Measurements from ENCODE around the gene ATP4B.
"Not testable (repeated sequence)": the region's sequence is repeated elsewhere in the genome, so short reads cannot be mapped to it uniquely, and the experiment has no call there.

Gene ATP4B

DNA sequence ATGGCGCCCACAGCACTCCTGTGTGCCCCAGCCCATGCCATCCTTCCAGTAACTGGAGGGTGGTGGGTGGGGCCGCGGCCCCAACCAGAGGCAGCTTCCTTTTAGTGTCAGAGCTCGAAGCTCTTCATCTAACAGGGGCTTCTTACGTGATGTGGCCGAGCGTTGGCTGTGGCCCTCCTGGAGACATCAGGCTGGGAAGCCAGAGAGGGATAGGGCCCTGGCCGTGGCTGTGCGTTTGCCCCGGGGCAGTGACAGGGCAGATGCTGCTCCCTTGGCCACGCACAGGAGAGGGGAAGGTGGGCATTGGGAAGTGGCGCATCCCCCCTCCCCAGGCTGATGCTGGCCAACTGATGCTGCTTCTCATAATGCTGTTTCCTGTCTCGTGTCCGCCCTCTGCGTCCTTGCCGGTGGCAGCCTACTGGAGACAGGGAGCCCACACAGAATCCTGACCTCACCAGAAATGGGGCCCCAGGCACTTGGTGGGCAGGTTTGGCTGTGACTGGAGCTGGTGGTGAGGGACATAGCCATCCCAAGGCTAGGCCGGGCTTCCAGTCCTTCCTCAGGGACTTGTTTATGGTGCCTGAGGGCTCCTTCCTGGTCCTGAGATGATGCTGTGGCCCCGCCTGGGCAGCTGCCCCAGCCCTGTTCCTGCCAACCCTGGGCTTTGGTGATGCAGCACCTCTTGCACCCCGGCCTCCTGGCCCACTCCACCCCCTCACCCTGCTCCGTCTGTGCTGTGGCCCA, 34.3 kb downstream of the ATP4B start:
- no peak for DNase-seq

DNA sequence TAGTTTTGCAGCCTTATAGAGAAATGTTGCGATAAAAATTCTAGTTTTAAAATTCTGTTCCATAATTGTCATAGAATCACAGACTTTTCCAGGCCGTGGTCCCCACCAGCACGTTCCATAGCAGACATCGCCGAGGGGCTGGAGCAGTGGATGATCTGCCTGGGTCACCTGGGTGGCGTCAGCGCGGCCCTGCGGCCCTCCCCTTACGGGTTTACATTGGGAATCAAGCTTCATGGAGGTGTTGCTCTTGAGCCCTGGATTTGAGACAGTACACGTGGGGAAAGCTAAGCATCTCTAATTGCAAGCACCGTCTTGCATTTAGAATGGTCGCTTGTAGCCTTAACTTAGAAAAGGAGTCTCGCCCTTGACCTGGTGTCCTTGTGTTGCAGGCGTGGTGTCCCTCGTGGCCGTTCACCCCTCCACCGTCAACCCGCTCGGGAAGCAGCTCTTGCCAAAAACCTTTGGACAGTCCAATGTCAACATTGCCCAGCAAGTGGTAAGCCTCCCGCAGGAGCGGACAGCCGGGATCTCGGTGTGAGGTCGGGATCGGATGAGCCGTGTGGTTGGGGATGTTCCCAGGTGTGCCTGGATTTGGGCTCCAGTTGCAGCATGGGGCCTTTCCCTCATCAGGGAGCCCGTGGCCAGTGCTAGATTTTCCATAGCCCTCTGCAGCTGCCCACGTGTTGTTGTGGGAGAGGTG, 35.1 kb downstream of the ATP4B start:
- no peak for DNase-seq

DNA sequence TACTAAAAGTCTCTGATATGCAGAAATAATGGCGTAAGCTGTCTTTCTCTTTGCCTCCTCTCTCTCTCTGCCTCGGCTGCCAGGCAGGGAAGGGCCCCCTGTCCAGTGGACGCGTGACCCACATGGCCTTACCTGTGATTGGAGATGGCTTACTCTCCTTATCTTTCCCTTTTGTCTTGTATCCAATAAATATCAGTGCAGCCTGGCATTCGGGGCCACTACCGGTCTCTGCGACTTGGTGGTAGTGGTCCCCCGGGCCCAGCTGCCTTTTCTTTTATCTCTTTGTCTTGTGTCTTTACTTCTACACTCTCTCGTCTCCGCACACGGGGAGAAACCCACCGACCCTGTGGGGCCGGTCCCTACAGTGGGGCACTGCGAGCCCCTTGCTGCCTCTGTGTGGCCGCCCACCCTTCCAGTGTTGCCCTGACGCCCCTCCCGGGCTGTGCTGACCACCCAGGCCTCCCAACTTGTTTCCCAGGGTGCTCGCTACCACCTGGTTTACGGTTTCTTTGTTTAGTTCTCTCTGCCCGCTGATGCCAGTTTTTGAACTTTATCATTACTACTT, 35.9 kb downstream of the ATP4B start:
- not testable (repeated sequence) for DNase-seq

DNA sequence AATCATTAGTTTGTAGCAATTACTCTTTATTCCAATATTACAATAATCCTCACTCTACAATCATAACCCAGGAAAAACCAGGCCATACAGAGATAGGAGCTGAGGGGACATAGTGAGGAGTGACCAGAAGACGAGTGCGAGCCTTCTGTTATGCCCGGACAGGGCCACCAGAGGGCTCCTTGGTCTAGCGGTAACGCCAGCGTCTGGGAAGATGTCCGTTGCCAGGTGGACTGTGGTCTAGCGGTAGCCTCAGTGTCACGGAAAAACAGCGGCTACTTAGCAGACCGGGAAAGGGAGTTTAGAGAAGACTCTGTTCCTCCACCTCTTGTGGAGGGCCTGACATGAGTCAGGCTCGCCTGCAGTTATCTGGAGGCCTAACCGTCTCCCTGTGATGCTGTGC, 36.5 kb downstream of the ATP4B start:
- DNase-seq = peak in 1 of 2 experiments; percentile 5

DNA sequence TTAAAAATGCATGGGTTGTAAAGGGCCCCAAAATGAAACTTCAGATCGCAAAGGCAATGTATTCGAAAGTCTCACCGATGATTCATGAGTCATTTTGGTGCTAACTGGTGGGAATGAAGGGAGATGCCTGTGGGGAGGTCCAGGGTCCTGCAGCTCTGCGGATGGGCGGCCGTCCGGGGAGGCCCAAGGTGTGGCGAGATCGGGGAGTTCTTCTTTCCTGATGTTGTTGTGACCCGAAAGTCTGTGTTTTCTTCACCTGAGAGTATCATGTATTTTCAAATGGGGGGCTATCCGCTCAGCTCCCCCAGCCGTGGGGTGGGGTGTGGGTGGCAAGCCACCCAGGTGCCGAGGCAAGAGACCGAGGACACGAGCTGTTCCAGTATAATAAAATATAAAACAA, 37.0 kb downstream of the ATP4B start:
- no peak for DNase-seq

DNA sequence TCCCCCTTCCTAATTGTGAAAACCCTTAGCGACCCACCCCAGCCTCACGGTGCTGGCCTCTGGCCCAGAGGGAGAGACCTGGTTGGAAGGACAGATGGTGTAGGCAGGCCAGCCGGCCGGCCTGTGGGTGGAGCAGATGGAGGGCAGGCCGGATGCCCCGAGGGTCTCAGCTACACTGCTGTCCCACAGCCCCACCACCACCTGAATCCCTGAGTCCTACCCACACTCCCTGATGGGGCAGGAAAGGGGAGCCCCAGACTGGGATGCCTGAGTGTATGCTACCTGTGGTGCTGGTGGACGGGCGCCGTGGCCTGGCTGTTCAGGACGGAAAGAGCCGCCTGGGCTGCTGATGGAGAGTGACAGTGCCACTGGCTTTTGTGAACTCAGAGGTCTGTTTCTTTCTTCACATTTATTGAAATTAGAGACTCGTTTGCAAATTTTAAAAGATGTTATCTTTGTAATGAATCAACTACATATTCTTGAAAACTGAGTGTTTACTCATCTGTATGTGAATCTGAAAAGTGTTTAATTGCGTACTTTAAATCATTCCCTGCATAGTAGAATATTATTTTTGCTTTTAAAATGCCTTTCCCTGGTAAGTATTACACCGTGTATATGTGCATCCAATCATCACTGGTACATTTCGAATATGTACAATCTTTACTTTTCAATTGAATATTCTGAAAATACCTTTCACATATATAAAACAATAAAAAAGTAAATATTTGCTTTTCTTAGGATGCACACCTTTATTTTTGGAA, 37.8 kb downstream of the ATP4B start:
- DNase-seq = no peak

DNA sequence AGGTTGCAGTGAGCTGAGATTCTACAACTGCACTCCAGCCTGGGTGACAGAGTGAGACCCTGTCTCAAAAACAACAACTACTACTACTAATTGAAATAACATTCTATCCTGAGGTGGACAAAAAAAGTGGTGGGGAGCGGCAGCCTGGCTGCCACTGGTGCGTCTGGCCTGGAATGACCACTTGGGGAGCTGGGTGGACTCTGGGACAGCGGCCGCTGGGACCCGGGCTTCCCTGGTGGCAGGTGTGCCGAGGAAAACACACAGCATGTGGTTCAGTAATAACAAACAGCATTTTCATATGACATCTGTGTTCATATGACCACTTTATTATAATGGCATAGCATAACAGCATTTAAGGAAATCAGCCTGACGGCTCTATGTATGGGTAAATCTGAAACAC, 39.5 kb downstream of the ATP4B start:
- no peak for DNase-seq

DNA sequence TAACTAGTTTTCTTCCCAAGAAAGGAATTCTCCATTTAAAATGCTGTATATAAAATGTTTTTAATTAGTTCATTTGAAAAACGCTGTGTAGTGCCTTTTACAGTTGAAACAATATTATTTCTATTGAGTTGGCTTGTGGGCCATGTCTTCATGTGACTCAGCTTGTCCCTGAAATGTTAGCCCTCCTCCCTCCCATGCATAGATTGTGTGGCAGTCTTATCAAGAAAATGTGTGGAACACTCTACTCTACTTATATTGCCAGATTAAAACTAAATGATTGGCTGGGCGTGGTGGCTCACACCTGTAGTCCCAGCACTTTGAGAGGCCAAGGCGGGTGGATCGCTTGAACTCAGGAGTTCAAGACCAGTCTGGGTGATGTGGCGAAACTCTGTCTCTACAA, 40.0 kb downstream of the ATP4B start:
- DNase-seq = no peak

DNA sequence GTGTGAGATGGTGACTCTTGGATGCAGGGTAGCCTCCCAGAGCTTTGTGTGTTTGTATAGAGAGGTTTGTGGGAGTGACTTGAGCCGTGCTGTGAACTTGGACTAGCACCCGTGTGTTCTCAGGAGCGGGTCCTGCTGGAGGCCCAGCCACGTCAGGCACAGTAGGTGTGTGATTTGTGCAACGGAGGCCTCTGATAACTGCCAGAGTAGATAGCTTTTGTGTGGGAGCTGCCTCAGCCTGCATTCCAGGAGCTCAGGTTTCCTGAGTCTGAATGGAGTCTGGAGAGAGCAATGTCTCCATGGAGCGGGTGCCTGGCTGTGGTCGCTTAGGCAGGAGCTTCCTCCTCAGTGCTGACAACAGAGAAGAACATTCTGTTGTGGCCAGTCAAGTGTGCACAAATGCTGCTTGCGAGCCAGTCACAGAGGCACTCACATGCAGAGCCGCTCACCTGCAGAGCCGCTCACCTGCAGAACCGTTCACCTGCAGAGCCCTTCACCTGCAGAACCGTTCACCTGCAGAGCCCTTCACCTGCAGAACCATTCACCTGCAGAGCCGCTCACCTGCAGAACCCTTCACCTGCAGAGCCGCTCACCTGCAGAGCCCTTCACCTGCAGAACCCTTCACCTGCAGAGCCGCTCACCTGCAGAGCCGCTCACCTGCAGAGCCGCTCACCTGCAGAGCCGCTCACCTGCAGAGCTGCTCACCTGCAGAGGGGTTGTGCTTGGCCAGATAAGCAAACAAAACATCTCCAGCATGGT, 40.8 kb downstream of the ATP4B start:
- DNase-seq = no peak

DNA sequence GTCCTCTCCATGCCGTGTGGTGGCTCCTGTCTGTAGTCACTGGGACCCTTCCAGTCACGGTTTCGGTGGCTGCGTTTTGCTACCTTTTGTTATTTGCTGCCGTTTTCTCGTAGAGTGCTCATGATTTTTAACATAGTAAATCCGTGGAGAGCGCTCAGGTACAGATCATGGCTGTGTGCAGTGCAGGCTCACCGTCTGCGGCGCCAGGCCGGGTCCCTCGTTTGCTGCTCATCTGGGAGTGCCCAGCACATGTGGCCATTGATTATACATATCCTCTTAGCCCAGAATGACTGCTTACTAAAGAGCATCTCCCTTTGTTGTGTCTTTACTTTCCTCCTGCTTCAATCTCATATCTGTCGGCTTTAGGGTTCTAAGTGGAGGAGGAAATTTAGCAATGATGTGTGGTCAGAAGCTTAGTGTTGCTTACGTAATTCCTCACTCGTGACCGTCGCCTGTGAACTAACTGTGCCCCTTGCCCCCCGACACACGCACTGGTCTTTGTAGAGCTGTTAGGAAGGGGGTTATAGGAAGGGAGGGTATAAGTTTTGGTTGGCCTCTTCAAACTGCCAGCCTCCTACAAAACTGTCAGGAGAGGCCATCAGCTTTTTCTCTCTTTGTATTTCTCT, 41.6 kb downstream of the ATP4B start:
- DNase-seq = no peak

DNA sequence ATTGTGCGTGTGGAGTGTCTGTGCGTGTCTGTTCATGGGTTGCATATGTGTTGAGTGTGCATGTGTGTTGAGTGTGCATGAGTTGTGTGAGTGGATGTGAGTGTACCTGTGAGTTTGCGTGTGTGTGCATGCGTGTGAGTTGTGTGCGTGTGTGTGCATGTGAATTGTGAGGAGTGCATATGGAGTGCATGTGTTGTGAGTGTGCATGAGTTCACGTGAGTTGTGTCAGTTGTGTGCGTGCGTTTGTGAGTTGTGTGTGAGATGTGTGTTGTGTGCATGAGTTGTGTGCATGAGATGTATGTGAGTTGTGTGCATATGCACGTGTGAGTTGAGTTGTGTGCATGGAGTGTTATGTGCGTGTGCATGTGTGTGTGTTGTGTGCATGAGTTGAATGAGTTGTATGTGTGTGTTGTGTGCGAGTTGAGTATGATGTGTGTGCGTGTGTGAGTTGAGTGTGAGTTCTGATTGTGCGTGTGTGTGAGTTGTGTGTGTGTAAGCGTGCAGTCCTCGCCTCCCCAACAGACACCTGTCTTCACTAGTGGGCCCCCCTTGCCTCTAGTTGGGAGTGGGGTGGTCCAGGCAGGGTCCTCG, 44.1 kb downstream of the ATP4B start:
- DNase-seq = no peak

DNA sequence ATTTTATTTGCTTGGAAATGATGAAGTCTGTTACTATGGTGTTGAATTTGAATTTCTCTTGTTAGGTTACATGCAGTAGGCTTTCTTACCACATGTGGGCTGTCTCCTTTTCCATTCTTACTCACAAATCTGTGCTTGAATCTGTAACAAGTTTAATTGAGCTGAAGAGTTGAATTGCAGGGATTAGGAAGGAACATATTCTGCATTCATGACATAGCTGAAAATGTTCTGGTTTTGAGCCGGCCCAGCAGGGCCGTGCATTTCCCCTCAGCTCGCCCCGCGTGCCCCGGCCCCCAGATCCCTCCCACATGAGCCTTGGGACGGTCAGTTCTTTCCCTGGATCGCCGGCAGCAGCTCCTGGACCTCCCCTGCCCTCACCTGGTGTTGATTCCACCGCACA, 45.4 kb downstream of the ATP4B start:
- no peak for DNase-seq

DNA sequence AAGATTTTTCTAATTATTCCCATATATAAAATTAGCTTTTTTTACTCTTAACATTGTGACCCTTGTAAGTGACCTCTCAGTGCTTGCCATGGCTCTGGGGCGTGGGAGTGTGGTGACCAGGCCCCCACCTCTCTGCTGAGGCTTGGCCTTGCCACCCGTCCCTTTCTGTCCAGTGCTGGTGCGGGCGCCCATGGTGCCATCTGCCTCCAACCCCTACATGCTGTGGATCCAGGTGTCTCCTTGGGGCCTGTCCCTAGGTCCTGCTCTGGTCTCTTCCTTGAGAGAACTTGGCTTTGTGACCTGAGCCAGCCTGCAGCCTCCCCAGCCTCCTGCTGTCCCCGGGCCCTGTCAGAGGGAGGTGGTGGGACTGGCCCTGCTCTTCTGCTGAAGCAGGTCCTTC, 46.0 kb downstream of the ATP4B start:
- DNase-seq = no peak

DNA sequence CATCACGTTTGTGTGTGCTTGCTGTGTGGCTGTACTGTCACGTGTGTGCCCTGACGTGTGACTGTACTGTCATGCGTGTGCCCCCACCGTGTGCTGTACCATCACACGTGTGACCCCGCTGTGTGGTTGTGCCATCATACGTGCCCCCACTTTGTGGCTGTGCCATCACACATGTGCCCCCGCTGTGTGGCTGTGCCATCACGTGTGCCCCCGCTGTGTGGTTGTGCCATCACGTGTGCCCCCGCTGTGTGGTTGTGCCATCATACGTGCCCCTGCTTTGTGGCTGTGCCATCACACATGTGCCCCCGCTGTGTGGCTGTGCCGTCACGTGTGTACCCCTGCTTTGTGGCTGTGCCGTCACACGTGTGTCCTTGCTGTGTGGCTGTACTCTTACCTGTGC, 47.7 kb downstream of the ATP4B start:
- DNase-seq = no peak

DNA sequence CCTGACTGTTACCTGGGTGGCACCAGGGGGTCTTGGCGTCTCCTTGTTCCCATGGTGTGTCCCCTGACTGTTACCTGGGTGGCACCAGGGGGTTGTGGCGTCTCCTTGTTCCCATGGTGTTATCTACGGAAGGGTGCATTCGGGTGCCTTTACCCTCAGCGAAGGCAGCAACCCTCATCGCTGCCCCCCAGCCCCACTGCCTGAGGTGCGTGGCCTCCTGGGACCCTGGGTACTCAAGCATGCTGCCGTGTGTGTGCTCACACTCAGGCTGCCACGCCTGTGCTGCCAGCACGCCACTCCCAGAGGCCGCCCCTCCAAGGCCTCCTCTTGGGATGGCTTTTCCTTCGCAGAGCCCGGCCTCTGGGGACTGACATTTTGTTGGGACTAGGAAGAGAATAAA, 48.4 kb downstream of the ATP4B start:
- DNase-seq = no peak

DNA sequence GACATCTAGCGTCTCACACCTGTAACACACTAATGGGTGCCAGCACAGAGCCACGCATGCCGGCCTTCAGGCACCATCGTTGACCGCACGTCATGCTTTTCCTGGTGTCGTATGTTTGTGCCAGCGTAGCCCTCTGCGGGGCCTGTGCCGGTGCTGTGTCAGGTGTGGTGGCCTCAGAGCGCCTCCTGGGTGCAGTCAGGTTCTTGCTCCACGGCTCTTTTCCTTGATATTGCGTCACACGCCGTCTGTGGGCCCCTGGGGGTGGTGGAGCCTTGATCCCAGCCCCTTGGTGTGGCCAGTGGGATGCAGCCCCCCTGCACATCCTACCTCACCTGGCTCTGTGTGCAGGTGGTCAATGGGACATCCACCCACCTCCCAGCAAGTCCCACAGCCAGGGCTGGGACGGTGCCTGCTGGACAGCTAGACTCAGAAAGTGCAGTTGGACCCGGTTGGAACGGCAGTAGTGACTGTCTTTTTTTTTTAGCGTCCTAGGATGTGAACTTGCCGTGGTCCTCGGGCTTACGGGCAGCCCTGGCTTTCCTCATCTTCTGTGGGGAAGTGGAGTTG, 48.9 kb downstream of the ATP4B start:
- no peak for DNase-seq

DNA sequence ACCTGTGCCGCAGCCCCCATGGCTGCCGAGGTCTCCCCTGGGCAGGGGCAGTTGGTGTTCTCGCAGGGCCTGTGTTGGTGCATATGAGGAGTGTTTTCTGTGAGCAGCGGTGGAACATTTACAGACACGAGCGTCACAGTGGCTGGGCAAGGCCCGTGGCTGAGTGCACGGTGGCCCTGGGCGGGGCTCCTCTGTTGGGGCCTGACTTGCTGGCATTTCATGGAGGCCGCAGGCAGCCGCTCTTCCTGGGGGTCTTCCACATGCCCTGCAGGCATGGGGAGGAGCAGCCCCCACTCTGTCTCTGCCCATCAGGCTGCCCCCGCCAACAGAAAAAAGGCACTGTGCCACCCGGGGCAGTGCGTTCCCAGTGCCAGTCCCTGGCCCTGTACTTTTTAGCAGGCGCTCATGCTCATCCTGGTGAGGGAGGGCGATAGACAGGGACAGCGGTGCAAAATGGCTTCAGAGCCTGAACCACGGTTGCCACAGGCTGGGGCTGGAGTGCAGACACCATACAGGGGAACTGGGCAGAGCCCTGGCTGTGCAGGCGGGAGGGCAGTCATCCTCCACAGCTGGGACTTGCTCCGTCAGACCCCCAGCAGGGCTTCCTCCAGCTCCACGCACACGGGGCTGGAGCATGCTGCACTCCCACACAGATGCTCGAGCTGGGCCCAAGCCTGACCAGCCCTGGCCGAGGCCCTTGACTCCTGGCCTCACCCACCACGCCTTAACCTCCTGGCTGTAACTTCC, 49.9 kb downstream of the ATP4B start:
- DNase-seq = no peak

DNA sequence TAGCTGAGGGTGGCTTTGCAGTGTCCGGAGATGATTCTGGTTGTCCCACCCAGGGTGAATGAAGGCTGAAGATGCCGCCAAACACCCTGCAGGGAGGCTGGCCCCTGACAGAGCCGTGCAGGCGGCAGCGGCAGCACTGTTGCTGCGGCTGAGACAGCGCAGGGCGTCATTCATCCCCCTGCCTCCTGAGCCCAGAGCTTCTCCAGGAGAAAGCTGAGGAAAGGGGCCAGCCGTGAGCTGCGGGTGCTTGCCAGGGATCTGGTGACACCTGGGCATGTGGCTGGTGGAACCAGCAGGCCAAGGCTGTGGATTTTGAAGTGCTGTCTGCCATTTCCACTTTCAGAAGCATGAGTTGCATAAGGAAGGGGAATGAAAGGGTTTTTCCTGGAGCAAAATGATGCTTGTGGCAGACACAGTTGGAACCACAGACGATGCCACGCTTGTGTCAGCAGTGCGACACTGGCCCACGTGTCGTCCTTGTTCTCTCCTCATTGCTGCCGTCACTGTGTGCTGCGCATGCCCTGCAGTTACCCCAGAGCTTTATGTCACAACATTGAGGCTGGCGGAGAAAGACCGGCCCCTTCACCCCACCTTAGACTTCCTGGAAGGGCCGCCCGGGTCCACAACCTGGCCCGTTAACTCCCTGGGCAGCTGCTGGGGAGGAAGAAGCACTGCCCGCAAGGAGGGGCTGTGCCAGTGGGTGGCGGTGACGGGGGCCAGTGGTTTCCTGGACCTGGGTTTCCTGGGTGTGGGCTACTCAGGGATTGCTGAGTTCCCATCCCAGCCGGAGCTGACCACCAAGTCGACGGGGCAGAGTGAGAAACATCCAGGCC, 50.7 kb downstream of the ATP4B start:
- no peak for DNase-seq

DNA sequence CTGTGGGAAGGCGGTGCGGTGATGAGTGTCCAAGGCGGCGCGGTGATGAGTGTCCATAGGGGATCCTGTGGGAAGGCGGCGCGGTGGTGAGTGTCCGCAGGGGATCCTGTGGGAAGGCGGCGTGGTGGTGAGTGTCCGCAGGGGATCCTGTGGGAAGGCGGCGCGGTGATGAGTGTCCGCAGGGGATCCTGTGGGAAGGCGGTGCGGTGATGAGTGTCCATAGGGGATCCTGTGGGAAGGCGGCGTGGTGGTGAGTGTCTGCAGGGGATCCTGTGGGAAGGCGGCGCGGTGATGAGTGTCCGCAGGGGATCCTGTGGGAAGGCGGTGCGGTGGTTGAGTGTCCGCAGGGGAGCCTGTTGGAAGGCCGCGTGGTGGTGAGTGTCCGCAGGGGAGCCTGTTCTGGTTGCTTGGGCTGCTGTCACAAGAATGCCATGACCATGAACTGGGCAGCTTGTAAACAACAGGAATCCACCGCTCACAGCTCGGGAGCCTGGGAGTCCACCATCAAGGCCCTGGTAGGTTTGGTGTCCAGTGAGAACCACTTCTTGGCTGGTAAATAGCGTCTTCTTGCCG, 52.0 kb downstream of the ATP4B start:
- no peak for DNase-seq

DNA sequence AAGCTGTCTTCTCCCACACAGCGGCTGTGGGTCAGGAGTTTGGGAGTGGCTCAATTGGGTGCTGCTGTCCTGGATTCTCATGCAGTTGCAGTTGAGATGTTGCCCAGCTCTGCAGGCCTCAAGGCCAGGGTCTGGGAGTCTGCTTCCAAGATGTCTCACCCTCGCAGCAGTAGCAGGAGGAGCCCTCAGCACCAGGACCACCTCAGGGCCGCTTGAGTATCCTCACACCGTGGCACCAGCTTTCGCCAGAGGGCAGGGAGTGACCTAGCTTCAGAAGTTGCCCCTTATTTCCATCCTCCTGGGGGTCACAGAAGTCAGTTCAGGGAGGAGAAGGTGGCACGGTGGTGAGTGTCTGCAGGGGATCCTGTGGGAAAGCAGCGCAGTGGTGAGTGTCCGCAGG, 52.5 kb downstream of the ATP4B start:
- DNase-seq = no peak
